Choroid plexus epithelial cell (primary cell): ENCODE results near the gene RGS2.
A peak's percentile ranks its signal among the peaks of the same experiment; 100 is the strongest.

Source experiments
- DNase-seq: peaks from one replicate; pipeline ENCODE4 v3.0.0-alpha.2; 2010; ENCODE audit warnings: low read depth
- H3K4me3 ChIP-seq: 2 replicates; pipeline ENCODE4 v1.5.1; 2011; ENCODE audit warnings: low read depth, mild to moderate bottlenecking, control low read depth, low read length, moderate library complexity
- CTCF ChIP-seq: conservative IDR thresholded peaks from 2 replicates; pipeline ENCODE4 v1.5.1; 2011; ENCODE audit warnings: low read depth, mild to moderate bottlenecking, control low read depth, inconsistent platforms, low read length, moderate library complexity

RGS2 gene

DNA sequence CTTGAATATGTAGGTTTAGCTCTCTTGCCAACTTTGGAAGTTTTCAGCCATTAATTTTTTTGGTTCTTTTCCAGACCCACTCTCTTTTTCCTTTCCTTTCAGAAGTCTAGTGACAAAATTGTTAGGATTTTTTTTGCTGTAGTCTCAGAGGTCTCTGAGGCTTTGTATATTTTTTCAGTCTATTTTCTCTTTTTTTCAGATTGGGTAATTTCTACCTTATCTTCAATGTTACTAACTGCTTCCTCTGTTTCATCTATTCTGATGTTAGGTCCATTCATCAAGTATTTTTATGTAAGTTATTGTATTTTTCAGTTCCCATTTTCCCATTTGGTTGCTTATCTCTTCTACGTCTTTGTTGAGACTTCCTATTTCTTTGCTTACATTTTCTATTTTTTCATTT, 15.7 kb downstream of the RGS2 start:
- H3K4me3 ChIP-seq = no peak overlapping the region
- no peak for TF ChIP-seq CTCF
- no peak for DNase-seq

DNA sequence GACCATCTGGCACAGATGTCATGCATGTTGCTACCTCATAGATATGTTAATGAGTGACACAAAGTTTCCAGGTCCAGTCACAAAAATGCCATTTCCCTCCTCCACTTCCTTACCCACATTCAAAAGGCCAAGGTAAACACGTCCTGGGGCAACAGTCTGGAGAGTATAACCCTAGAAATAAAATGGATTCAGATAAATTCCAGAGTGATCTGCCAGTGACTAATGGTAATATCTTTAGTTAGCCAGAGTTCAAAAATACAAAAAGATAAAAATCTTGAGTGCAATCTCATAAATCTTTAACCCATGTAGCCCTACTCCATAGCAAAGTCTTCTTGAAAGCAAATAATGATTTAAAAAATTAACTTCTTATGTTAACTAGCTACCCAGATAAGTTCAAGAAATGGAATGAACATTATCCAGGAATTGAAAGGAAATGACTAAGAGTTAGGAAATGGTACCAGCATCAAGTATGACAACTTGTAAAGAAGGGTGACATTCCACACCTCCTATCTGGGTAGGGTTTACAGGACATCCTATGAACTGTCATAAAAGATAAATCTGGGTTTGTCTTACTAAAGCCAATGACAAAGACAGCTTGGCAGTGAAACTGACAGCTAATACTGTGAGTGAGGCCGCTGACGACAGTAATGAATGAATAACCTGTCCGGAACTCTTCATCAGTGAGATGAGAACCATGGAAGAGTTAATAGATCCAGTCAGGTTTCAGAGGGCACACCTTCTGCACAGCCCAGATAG, 18.1 kb downstream of the RGS2 start:
- no peak overlapping the region for H3K4me3 ChIP-seq
- DNase-seq = no peak
- TF ChIP-seq CTCF = no peak

DNA sequence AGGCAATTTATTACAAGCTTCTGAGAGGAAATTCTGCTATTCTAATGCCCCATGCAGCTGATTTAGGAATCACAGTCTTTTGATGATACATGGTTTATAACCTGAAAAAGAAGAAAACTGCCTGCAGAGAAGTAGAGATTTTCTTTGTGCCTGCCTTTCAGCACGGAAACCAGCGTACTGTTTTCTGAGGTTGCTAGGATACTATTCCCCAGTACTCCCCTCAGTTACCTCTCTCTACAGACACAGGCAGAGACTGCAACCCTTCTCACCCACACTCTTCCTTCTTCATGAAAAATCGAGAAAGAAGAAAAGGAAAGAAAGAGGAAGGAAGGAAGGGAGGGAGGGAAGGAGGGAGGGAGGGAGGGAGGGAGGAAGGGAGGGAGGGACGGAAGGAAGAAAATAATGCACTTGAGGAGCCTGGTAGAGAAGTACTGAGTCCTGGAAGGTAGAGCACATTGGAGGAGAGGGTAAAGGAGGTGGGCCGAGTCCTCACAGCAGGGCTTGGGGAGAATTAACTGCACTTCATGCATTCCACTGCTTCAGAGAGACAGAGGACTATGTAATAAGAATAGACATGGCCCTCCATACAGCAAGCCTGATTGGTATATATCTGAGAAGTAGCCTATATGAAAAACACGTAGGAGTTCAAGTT, 21.9 kb downstream of the RGS2 start:
- H3K4me3 ChIP-seq = no peak overlapping the region
- TF ChIP-seq CTCF = no peak
- DNase-seq = no peak

DNA sequence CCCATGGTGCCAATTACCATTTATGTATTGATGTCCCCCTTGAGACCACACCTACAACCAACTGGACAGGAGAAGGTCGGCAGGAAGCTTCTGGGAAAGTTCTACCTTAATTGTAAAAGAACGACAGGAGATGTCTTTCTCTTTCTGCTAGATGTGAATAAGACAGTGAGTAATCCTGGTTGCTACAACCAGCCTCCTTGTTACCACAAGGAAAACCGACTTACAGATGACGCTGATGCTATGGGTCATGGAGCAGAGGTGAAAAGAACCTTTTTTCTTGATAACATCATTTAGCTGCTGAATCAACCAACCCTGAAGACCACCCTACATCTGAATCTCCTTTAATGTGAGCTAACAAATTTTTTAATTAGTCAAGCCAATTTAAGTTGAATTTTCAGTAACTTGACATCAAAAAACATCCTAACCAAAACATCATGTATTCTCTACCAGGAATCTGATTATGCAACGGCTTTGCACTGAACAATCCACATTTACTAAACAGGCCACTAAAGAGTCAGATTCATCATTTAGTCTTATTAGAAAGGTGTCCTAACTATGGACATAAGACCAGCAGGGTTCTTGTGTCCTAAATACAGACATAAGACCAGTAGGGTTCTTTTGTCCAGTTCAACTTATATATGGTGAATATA, 23.0 kb downstream of the RGS2 start:
- no peak for TF ChIP-seq CTCF
- no peak overlapping the region for H3K4me3 ChIP-seq
- peak; percentile 74 for DNase-seq

GRCh38 chr1:192832492-192832891, 23.7 kb downstream of the RGS2 start:
- no peak for TF ChIP-seq CTCF
- no peak overlapping the region for H3K4me3 ChIP-seq

GRCh38 chr1:192835116-192835515, 26.3 kb downstream of the RGS2 start:
- no peak for DNase-seq
- H3K4me3 ChIP-seq = no peak overlapping the region
- TF ChIP-seq CTCF = no peak

More at GRCh38 chr1:192832492-192832891, 23.7 kb downstream of the RGS2 start:
- no peak for DNase-seq
